ENCODE data around the gene NSRP1. TPM values are rescaled to one million over a fixed set of nuclear protein-coding genes. Genes with fewer than 3 reads are reported as not detected.

Gene NSRP1
- total RNA-seq, 1 experiment from 2014 or later = 22.8 TPM

DNA sequence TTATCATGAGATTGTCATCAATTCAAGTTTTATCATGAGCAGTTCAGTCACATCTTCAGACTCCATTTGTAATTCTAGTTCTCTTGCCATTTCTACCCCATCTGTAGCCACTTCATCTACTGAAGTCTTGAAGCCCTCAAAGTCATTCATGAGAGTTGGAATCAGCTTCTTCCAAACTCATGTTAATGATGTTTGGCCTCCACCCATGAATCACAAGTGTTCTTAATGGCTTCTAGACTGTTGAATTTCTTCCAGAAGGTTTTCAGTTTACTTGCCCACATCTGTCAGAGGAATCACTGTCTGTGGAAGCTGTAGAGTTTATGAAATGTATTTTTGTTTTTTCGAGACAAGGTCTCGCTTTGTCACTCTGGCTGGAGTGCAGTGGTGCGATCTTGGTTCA lies 16.0 kb downstream of the NSRP1 start (continued):
- TF ChIP-seq ERG (CRISPR knock-in tag; IDR thresholded peaks at IDR 0.05) (no peak), E2F4 (CRISPR knock-in tag; IDR thresholded peaks at IDR 0.05; ENCODE audit: borderline replicate concordance, low read depth) (no peak), OVOL2 (CRISPR knock-in tag; IDR thresholded peaks at IDR 0.05; ENCODE audit: borderline replicate concordance) (no peak), NR3C1 (CRISPR knock-in tag; conservative IDR thresholded peaks at IDR 0.05; ENCODE audit: low read depth) (no peak), GABPB1 (CRISPR knock-in tag; IDR thresholded peaks at IDR 0.05) (no peak)

GRCh38 chr17:30133197-30133596 lies 16.6 kb downstream of the NSRP1 start:
- DNase-seq (ENCODE audit: low spot score) (no peak), ATAC-seq (no peak)
- Mint-ChIP-seq H3K4me3 (no peak overlapping the region), H3K36me3 (peaks cover 19% of the 10 kb centered on the region), H3K27ac (no peak overlapping the region; the same call in 1 of the 2 replicates), H3K27me3 (ENCODE audit: low read depth) (no peaks in the 10 kb centered on the region), H3K9me3 (no peaks in the 10 kb centered on the region), H3K4me1 (peaks cover 23% of the 10 kb centered on the region)
- ChIA-PET CTCF (interaction anchor here (0.6 to 1.5 kb wide), 3 partner anchors 8 to 1105 kb away, joined by 4 to 5 read pairs (median 5); no protein-coding TSS in a partner anchor), POLR2A (interaction anchor here (0.6 kb wide), 2 partner anchors 171 to 245 kb away, joined by 3 to 5 read pairs; no protein-coding TSS in a partner anchor)
- TF ChIP-seq ZNF512 (CRISPR knock-in tag; IDR thresholded peaks at IDR 0.05; ENCODE audit: borderline replicate concordance) (no peak), ATF2 (CRISPR knock-in tag; IDR thresholded peaks at IDR 0.05; ENCODE audit: borderline replicate concordance, low read depth) (no peak), JAZF1 (CRISPR knock-in tag; IDR thresholded peaks at IDR 0.05) (no peak), E2F5 (CRISPR knock-in tag; IDR thresholded peaks at IDR 0.05) (no peak), FOXK1 (CRISPR knock-in tag; IDR thresholded peaks at IDR 0.05) (no peak), NR2C2 (CRISPR knock-in tag; IDR thresholded peaks at IDR 0.05) (no peak), JUN (CRISPR knock-in tag; IDR thresholded peaks at IDR 0.05) (no peak), NFATC4 (CRISPR knock-in tag; IDR thresholded peaks at IDR 0.05) (no peak), ATF1 (CRISPR knock-in tag; IDR thresholded peaks at IDR 0.05) (no peak), HMGXB4 (CRISPR knock-in tag; IDR thresholded peaks at IDR 0.05) (no peak), ZNF416 (CRISPR knock-in tag; IDR thresholded peaks at IDR 0.05) (no peak), NFYB (CRISPR knock-in tag; conservative IDR thresholded peaks at IDR 0.05; ENCODE audit: low read depth) (no peak), E2F4 (CRISPR knock-in tag; IDR thresholded peaks at IDR 0.05; ENCODE audit: borderline replicate concordance, low read depth) (no peak), GTF2I (CRISPR knock-in tag; conservative IDR thresholded peaks at IDR 0.05) (no peak), SP1 (CRISPR knock-in tag; conservative IDR thresholded peaks at IDR 0.05) (no peak)
- TF ChIP-seq, protein P1, sequence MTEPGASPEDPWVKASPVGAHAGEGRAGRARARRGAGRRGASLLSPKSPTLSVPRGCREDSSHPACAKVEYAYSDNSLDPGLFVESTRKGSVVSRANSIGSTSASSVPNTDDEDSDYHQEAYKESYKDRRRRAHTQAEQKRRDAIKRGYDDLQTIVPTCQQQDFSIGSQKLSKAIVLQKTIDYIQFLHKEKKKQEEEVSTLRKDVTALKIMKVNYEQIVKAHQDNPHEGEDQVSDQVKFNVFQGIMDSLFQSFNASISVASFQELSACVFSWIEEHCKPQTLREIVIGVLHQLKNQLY (CRISPR knock-in tag; IDR thresholded peaks at IDR 0.05) = no peak
- TF ChIP-seq, protein P2, sequence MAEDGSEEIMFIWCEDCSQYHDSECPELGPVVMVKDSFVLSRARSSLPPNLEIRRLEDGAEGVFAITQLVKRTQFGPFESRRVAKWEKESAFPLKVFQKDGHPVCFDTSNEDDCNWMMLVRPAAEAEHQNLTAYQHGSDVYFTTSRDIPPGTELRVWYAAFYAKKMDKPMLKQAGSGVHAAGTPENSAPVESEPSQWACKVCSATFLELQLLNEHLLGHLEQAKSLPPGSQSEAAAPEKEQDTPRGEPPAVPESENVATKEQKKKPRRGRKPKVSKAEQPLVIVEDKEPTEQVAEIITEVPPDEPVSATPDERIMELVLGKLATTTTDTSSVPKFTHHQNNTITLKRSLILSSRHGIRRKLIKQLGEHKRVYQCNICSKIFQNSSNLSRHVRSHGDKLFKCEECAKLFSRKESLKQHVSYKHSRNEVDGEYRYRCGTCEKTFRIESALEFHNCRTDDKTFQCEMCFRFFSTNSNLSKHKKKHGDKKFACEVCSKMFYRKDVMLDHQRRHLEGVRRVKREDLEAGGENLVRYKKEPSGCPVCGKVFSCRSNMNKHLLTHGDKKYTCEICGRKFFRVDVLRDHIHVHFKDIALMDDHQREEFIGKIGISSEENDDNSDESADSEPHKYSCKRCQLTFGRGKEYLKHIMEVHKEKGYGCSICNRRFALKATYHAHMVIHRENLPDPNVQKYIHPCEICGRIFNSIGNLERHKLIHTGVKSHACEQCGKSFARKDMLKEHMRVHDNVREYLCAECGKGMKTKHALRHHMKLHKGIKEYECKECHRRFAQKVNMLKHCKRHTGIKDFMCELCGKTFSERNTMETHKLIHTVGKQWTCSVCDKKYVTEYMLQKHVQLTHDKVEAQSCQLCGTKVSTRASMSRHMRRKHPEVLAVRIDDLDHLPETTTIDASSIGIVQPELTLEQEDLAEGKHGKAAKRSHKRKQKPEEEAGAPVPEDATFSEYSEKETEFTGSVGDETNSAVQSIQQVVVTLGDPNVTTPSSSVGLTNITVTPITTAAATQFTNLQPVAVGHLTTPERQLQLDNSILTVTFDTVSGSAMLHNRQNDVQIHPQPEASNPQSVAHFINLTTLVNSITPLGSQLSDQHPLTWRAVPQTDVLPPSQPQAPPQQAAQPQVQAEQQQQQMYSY (CRISPR knock-in tag; IDR thresholded peaks at IDR 0.05) = no peak
